Right lung (tissue), 5 donors: ENCODE results near the gene MAP3K8. TPM values are rescaled to one million over a fixed set of nuclear protein-coding genes. Genes with fewer than 3 reads are reported as not detected.

Experiments
- polyA plus RNA-seq, 5 donors: library from polyadenylated mRNA; unstranded; fragments of 120-200 nt; gene quantifications; one replicate each; pipeline versions ENCODE4 v1.2.1 to v1.2.3, GENCODE V29; 2013; ENCODE audit warnings: inconsistent platforms in 1 of 5, low replicate concordance in 1 of 5; ENCODE audit not compliant: insufficient read length in 5 of 5, insufficient read depth in 1 of 5

MAP3K8 gene
- polyA plus RNA-seq, 5 donors, result 8.6 to 12.0 (median 10.5) TPM

Other genes with a start within 250 kb of the MAP3K8 start
- gene MTPAP, start 84.9 kb upstream of the MAP3K8 start, polyA plus RNA-seq, result 10 to 100 TPM; 18.6 to 30.3 (median 27.9) TPM
- gene LYZL2, start 195.6 kb downstream of the MAP3K8 start, polyA plus RNA-seq, result not detected